GM21723 (cell line): ENCODE data around the gene ALDH1L1.

Experiments
- ATAC-seq: cut with Tn5 transposase; IDR thresholded peaks from one replicate; pipeline ENCODE4 v1.9.1; 2021; ENCODE audit warnings: mild to moderate bottlenecking, moderate library complexity; ENCODE audit not compliant: unreplicated experiment

Gene ALDH1L1

GRCh38 chr3:126124148-126124868 lies 56.1 kb downstream of the ALDH1L1 start:
- ATAC-seq: no peak

- no peak for ATAC-seq
Observed at GRCh38 chr3:126121632-126122031, 58.8 kb downstream of the ALDH1L1 start.

GRCh38 chr3:126121074-126121473 lies 59.3 kb downstream of the ALDH1L1 start:
- no peak for ATAC-seq

- no peak for ATAC-seq
Observed at GRCh38 chr3:126119976-126120375, 60.4 kb downstream of the ALDH1L1 start.

- ATAC-seq: no peak
Observed at GRCh38 chr3:126119008-126119675, 61.2 kb downstream of the ALDH1L1 start.

GRCh38 chr3:126118591-126118990 lies 61.8 kb downstream of the ALDH1L1 start:
- no peak for ATAC-seq

GRCh38 chr3:126117786-126118185 lies 62.6 kb downstream of the ALDH1L1 start:
- ATAC-seq: no peak

GRCh38 chr3:126117212-126117611 lies 63.2 kb downstream of the ALDH1L1 start:
- no peak for ATAC-seq

- ATAC-seq: no peak
Observed at GRCh38 chr3:126116526-126116925, 63.9 kb downstream of the ALDH1L1 start.

- no peak for ATAC-seq
Observed at GRCh38 chr3:126114443-126115386, 65.7 kb downstream of the ALDH1L1 start.

GRCh38 chr3:126113733-126114442 lies 66.5 kb downstream of the ALDH1L1 start:
- no peak for ATAC-seq

GRCh38 chr3:126113238-126113555 lies 67.2 kb downstream of the ALDH1L1 start:
- no peak for ATAC-seq

GRCh38 chr3:126112531-126113237 lies 67.7 kb downstream of the ALDH1L1 start:
- ATAC-seq: no peak

- ATAC-seq: no peak
Observed at GRCh38 chr3:126111566-126112475, 68.6 kb downstream of the ALDH1L1 start.

- ATAC-seq: no peak
Observed at GRCh38 chr3:126111126-126111551, 69.2 kb downstream of the ALDH1L1 start.

- ATAC-seq: no peak
Observed at GRCh38 chr3:126110431-126111125, 69.8 kb downstream of the ALDH1L1 start.

GRCh38 chr3:126109880-126110235 lies 70.5 kb downstream of the ALDH1L1 start:
- no peak for ATAC-seq

- ATAC-seq: no peak
Observed at GRCh38 chr3:126109146-126109879, 71.1 kb downstream of the ALDH1L1 start.
